ENCODE results near the gene ARHGEF5.

ARHGEF5 gene

DNA sequence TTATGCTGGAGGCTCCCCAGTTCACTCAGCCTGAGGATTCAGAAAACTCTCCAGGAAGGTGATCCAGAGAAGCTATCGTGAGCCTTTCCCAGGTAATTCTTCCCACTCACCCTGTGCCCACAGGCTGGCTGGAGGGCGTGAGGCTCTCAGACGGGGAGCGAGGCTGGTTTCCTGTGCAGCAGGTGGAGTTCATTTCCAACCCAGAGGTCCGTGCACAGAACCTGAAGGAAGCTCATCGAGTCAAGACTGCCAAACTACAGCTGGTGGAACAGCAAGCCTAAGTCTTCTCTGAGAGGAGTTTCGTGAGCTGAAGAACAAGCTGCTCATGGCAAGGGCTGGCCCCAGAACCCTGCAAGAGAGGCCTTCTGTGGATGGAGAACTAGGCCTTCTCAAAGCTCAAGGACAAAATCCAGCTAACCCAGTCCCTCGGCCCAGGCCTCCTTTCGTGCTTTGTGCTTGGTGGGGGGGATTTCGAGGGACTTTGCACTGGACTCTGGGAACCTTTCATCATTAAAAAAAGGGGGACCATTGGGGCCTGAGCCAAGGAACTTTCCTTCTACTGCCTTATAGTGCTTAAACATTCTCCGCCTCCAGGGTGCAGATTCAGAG, 24.7 kb downstream of the ARHGEF5 start:
- Histone ChIP-seq H3K9ac (ENCODE audit: low read depth in 1 of 2, low read length in 2 of 2) (no peak overlapping the region), H3K27ac (ENCODE audit: low read depth in 2 of 2, low read length in 2 of 2) (no peak overlapping the region), H3K9me3 (ENCODE audit: control insufficient read depth in 2 of 2, low read length in 2 of 2) (no peaks in the 10 kb centered on the region), H3K4me1 (ENCODE audit: control insufficient read depth in 2 of 2, insufficient read depth in 2 of 2, low read length in 2 of 2) (peaks cover 8 to 11% of the 10 kb centered on the region in 2 donors), H3K27me3 (ENCODE audit: control insufficient read depth in 2 of 2, insufficient read depth in 2 of 2, low read length in 2 of 2) (no peaks in the 10 kb centered on the region), H3K36me3 (ENCODE audit: control insufficient read depth in 2 of 2, insufficient read depth in 2 of 2, low read length in 2 of 2) (peaks cover 20 to 25% of the 10 kb centered on the region in 2 donors), H3K4me3 (ENCODE audit: low read length in 2 of 2) (no peak overlapping the region)

DNA sequence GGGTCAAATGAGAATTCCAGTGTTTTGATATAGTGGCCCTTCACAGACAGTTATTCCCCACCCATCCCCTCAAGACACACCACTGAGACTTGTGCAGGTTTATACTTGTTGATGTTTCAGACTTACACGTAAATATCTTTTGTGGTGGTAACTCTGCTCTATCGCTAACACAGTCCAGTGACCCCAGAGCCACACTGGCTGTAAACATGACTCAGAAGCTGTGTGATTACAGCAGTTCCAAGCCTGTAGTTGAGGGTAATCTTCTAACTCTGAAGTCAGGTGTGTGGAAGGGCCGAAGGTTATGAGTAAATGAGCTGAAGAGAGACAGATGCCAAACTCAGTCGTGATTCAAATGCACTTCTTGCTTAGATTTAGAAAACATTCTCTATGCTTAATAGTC, 28.9 kb downstream of the ARHGEF5 start:
- Histone ChIP-seq H3K4me3 (ENCODE audit: low read length in 2 of 2) (peak overlapping the region; percentile 33 to 38), H3K27me3 (ENCODE audit: control insufficient read depth in 2 of 2, insufficient read depth in 2 of 2, low read length in 2 of 2) (no peaks in the 10 kb centered on the region), H3K27ac (ENCODE audit: low read depth in 2 of 2, low read length in 2 of 2) (peak overlapping the region; percentile 63 to 73), H3K9me3 (ENCODE audit: control insufficient read depth in 2 of 2, low read length in 2 of 2) (no peaks in the 10 kb centered on the region), H3K4me1 (ENCODE audit: control insufficient read depth in 2 of 2, insufficient read depth in 2 of 2, low read length in 2 of 2) (peaks cover 10 to 12% of the 10 kb centered on the region in 2 donors), H3K36me3 (ENCODE audit: control insufficient read depth in 2 of 2, insufficient read depth in 2 of 2, low read length in 2 of 2) (peaks cover 5 to 7% of the 10 kb centered on the region in 2 donors), H3K9ac (ENCODE audit: low read depth in 1 of 2, low read length in 2 of 2) (peak overlapping the region in 1 of 2 donors; percentile 26)

- Histone ChIP-seq H3K9me3 (ENCODE audit: control insufficient read depth in 2 of 2, low read length in 2 of 2) (no peaks in the 10 kb centered on the region), H3K36me3 (ENCODE audit: control insufficient read depth in 2 of 2, insufficient read depth in 2 of 2, low read length in 2 of 2) (peaks cover under 1 to 4% of the 10 kb centered on the region in 2 donors), H3K4me1 (ENCODE audit: control insufficient read depth in 2 of 2, insufficient read depth in 2 of 2, low read length in 2 of 2) (peaks cover 10 to 12% of the 10 kb centered on the region in 2 donors), H3K27ac (ENCODE audit: low read depth in 2 of 2, low read length in 2 of 2) (peak overlapping the region; percentile 63 to 73), H3K27me3 (ENCODE audit: control insufficient read depth in 2 of 2, insufficient read depth in 2 of 2, low read length in 2 of 2) (no peaks in the 10 kb centered on the region), H3K9ac (ENCODE audit: low read depth in 1 of 2, low read length in 2 of 2) (peak overlapping the region in 1 of 2 donors; percentile 26), H3K4me3 (ENCODE audit: low read length in 2 of 2) (peak overlapping the region; percentile 33 to 38)
Observed at GRCh38 chr7:144384555-144385245, 29.5 kb downstream of the ARHGEF5 start.

GRCh38 chr7:144386741-144387140, 31.5 kb downstream of the ARHGEF5 start:
- Histone ChIP-seq H3K9me3 (ENCODE audit: control insufficient read depth in 2 of 2, low read length in 2 of 2) (no peaks in the 10 kb centered on the region), H3K27me3 (ENCODE audit: control insufficient read depth in 2 of 2, insufficient read depth in 2 of 2, low read length in 2 of 2) (no peaks in the 10 kb centered on the region), H3K4me1 (ENCODE audit: control insufficient read depth in 2 of 2, insufficient read depth in 2 of 2, low read length in 2 of 2) (peaks cover 10 to 14% of the 10 kb centered on the region in 2 donors), H3K9ac (ENCODE audit: low read depth in 1 of 2, low read length in 2 of 2) (no peak overlapping the region), H3K36me3 (ENCODE audit: control insufficient read depth in 2 of 2, insufficient read depth in 2 of 2, low read length in 2 of 2) (no peaks in the 10 kb centered on the region), H3K4me3 (ENCODE audit: low read length in 2 of 2) (no peak overlapping the region), H3K27ac (ENCODE audit: low read depth in 2 of 2, low read length in 2 of 2) (no peak overlapping the region)

DNA sequence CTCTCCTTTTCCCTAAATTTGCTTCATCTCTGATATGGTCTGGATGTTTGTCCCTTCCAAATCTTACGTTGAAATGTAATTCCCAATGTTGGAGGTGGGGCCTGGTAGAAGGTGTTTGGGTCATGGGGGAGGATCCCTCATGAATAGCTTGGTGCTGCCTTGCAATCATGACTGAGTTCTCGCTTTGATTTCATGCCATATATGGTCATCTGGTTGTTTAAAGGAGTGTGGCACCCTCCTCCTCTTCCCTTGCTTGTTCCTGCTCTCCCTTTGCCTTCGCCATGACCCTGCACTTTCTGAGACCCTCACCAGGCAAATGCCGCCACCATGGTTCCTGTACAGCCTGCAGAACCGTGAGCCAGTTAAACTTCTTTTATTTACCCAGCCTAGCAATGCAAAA, 33.7 kb downstream of the ARHGEF5 start:
- H3K27me3 ChIP-seq (ENCODE audit: control insufficient read depth in 2 of 2, insufficient read depth in 2 of 2, low read length in 2 of 2), result no peaks in the 10 kb centered on the region
- H3K4me1 ChIP-seq (ENCODE audit: control insufficient read depth in 2 of 2, insufficient read depth in 2 of 2, low read length in 2 of 2), result peaks cover 10 to 12% of the 10 kb centered on the region in 2 donors
- H3K36me3 ChIP-seq (ENCODE audit: control insufficient read depth in 2 of 2, insufficient read depth in 2 of 2, low read length in 2 of 2), result no peaks in the 10 kb centered on the region
- H3K27ac ChIP-seq (ENCODE audit: low read depth in 2 of 2, low read length in 2 of 2), result no peak overlapping the region
- H3K9ac ChIP-seq (ENCODE audit: low read depth in 1 of 2, low read length in 2 of 2), result no peak overlapping the region
- H3K4me3 ChIP-seq (ENCODE audit: low read length in 2 of 2), result no peak overlapping the region
- H3K9me3 ChIP-seq (ENCODE audit: control insufficient read depth in 2 of 2, low read length in 2 of 2), result no peaks in the 10 kb centered on the region

GRCh38 chr7:144390481-144390880, 35.3 kb downstream of the ARHGEF5 start:
- Histone ChIP-seq H3K4me1 (ENCODE audit: control insufficient read depth in 2 of 2, insufficient read depth in 2 of 2, low read length in 2 of 2) (peaks cover 0 to 2% of the 10 kb centered on the region in 2 donors), H3K4me3 (ENCODE audit: low read length in 2 of 2) (no peak overlapping the region), H3K9ac (ENCODE audit: low read depth in 1 of 2, low read length in 2 of 2) (no peak overlapping the region)

GRCh38 chr7:144391014-144391413, 35.8 kb downstream of the ARHGEF5 start:
- H3K27ac ChIP-seq (ENCODE audit: low read depth in 2 of 2, low read length in 2 of 2), result no peak overlapping the region

More at GRCh38 chr7:144390481-144390880, 35.3 kb downstream of the ARHGEF5 start:
- no peak overlapping the region for H3K27ac ChIP-seq (ENCODE audit: low read depth in 2 of 2, low read length in 2 of 2)
- no peaks in the 10 kb centered on the region for H3K36me3 ChIP-seq (ENCODE audit: control insufficient read depth in 2 of 2, insufficient read depth in 2 of 2, low read length in 2 of 2)
- H3K27me3 ChIP-seq (ENCODE audit: control insufficient read depth in 2 of 2, insufficient read depth in 2 of 2, low read length in 2 of 2), result no peaks in the 10 kb centered on the region
- no peaks in the 10 kb centered on the region for H3K9me3 ChIP-seq (ENCODE audit: control insufficient read depth in 2 of 2, low read length in 2 of 2)

GRCh38 chr7:144391823-144392255, 36.6 kb downstream of the ARHGEF5 start:
- Histone ChIP-seq H3K4me1 (ENCODE audit: control insufficient read depth in 2 of 2, insufficient read depth in 2 of 2, low read length in 2 of 2) (peaks cover 0 to 2% of the 10 kb centered on the region in 2 donors), H3K27me3 (ENCODE audit: control insufficient read depth in 2 of 2, insufficient read depth in 2 of 2, low read length in 2 of 2) (no peaks in the 10 kb centered on the region), H3K9me3 (ENCODE audit: control insufficient read depth in 2 of 2, low read length in 2 of 2) (no peaks in the 10 kb centered on the region), H3K9ac (ENCODE audit: low read depth in 1 of 2, low read length in 2 of 2) (no peak overlapping the region), H3K4me3 (ENCODE audit: low read length in 2 of 2) (peak overlapping the region; percentile 22 to 23), H3K27ac (ENCODE audit: low read depth in 2 of 2, low read length in 2 of 2) (no peak overlapping the region), H3K36me3 (ENCODE audit: control insufficient read depth in 2 of 2, insufficient read depth in 2 of 2, low read length in 2 of 2) (no peaks in the 10 kb centered on the region)

More at GRCh38 chr7:144391014-144391413, 35.8 kb downstream of the ARHGEF5 start:
- Histone ChIP-seq H3K36me3 (ENCODE audit: control insufficient read depth in 2 of 2, insufficient read depth in 2 of 2, low read length in 2 of 2) (no peaks in the 10 kb centered on the region), H3K4me3 (ENCODE audit: low read length in 2 of 2) (no peak overlapping the region), H3K9ac (ENCODE audit: low read depth in 1 of 2, low read length in 2 of 2) (no peak overlapping the region), H3K4me1 (ENCODE audit: control insufficient read depth in 2 of 2, insufficient read depth in 2 of 2, low read length in 2 of 2) (peaks cover 0 to 2% of the 10 kb centered on the region in 2 donors), H3K27me3 (ENCODE audit: control insufficient read depth in 2 of 2, insufficient read depth in 2 of 2, low read length in 2 of 2) (no peaks in the 10 kb centered on the region), H3K9me3 (ENCODE audit: control insufficient read depth in 2 of 2, low read length in 2 of 2) (no peaks in the 10 kb centered on the region)

DNA sequence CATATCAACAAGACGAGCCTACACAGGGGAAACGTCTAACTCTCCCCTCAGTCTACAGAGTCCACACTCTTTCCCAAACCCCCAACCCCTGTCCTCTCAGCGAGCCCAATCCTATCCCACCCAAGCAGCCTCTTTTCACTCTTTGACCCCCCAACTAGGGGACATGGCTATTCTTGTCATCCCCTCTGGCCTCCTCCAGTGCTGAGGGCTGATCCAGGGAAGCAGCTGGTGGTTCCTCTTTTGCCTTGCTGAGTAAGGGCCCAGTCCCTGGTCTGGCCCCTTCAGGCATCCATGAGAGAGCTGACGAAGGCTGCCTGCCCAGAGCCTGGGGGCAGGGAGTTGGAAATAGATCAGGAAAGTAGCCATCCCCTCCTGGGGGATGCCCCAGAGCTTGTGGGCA, 41.9 kb downstream of the ARHGEF5 start:
- no peaks in the 10 kb centered on the region for H3K36me3 ChIP-seq (ENCODE audit: control insufficient read depth in 2 of 2, insufficient read depth in 2 of 2, low read length in 2 of 2)
- H3K4me3 ChIP-seq (ENCODE audit: low read length in 2 of 2), result no peak overlapping the region
- no peaks in the 10 kb centered on the region for H3K27me3 ChIP-seq (ENCODE audit: control insufficient read depth in 2 of 2, insufficient read depth in 2 of 2, low read length in 2 of 2)
- no peak overlapping the region for H3K27ac ChIP-seq (ENCODE audit: low read depth in 2 of 2, low read length in 2 of 2)
- no peaks in the 10 kb centered on the region for H3K4me1 ChIP-seq (ENCODE audit: control insufficient read depth in 2 of 2, insufficient read depth in 2 of 2, low read length in 2 of 2)
- no peaks in the 10 kb centered on the region for H3K9me3 ChIP-seq (ENCODE audit: control insufficient read depth in 2 of 2, low read length in 2 of 2)
- no peak overlapping the region for H3K9ac ChIP-seq (ENCODE audit: low read depth in 1 of 2, low read length in 2 of 2)

- Histone ChIP-seq H3K9me3 (ENCODE audit: control insufficient read depth in 2 of 2, low read length in 2 of 2) (no peaks in the 10 kb centered on the region), H3K27ac (ENCODE audit: low read depth in 2 of 2, low read length in 2 of 2) (no peak overlapping the region), H3K9ac (ENCODE audit: low read depth in 1 of 2, low read length in 2 of 2) (no peak overlapping the region), H3K4me1 (ENCODE audit: control insufficient read depth in 2 of 2, insufficient read depth in 2 of 2, low read length in 2 of 2) (no peaks in the 10 kb centered on the region), H3K4me3 (ENCODE audit: low read length in 2 of 2) (no peak overlapping the region), H3K27me3 (ENCODE audit: control insufficient read depth in 2 of 2, insufficient read depth in 2 of 2, low read length in 2 of 2) (no peaks in the 10 kb centered on the region), H3K36me3 (ENCODE audit: control insufficient read depth in 2 of 2, insufficient read depth in 2 of 2, low read length in 2 of 2) (no peaks in the 10 kb centered on the region)
Observed at GRCh38 chr7:144398291-144398690, 43.1 kb downstream of the ARHGEF5 start.

Measured in mucosa of rectum (tissue), 2 donors.